GM18867 (cell line): ENCODE data around the gene RPS14.
"Not testable (repeated sequence)": the region's sequence is repeated elsewhere in the genome, so short reads cannot be mapped to it uniquely, and the experiment has no call there.

Experiments used
- ATAC-seq: cut with Tn5 transposase; IDR thresholded peaks from one replicate; pipeline ENCODE4 v1.9.1; 2021; ENCODE audit warnings: mild to moderate bottlenecking, moderate library complexity; ENCODE audit not compliant: unreplicated experiment

Gene RPS14

DNA sequence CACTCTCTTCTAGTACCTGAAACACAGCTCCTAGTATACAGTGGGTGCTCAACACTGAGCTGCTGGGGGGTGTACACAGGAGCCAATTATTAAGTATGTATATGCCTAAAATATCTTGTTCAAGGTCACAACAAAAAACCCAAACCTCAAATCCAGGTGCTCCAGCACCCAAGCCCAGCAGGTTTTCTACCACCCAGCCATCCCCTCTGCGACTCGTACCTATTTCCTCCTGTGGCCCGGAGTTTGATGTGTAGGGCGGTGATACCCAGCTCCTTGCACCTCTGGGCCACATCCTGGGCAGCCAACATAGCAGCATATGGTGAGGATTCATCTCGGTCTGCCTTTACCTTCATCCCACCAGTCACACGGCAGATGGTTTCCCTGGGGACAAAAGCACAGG lies 3.0 kb downstream of the RPS14 start:
- ATAC-seq: no peak

DNA sequence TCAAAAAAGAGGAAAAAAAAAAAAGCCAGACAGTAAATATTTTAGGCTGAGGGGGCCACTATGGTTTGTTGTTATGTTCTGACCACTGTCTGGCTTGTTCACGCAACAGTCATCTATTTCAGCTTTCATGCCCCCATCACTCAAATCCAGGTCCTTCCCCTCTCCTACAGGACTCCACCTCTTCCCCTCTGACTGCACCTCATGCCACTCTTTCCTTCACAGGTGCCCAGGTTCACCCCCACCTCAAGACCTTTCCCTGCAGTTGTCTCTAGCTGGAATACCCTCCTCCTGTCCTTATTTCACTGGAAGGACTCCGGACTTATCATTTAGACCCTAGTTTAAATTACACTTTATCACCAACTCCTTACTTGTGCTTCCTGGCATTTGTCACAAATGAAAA lies 3.5 kb downstream of the RPS14 start:
- ATAC-seq: no peak

DNA sequence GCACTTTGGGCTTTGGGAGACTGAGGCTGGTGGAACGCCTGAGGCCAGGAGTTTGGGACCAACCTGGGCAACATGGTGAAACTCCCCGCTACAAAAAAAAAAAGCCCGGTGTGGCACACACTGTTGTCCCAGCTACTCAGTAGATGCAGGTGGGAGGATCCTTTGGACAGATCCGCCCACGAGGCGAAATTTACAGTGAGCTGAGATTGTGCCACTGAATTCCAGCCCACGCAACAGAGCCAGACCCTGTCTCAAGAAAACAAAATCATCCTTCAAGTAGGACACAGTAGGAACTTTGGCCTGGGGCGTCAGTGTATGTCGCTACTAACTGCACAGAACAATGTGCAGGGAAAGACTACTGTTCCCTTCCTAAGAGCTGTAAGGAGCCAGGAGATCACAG lies 4.8 kb downstream of the RPS14 start:
- ATAC-seq: no peak

DNA sequence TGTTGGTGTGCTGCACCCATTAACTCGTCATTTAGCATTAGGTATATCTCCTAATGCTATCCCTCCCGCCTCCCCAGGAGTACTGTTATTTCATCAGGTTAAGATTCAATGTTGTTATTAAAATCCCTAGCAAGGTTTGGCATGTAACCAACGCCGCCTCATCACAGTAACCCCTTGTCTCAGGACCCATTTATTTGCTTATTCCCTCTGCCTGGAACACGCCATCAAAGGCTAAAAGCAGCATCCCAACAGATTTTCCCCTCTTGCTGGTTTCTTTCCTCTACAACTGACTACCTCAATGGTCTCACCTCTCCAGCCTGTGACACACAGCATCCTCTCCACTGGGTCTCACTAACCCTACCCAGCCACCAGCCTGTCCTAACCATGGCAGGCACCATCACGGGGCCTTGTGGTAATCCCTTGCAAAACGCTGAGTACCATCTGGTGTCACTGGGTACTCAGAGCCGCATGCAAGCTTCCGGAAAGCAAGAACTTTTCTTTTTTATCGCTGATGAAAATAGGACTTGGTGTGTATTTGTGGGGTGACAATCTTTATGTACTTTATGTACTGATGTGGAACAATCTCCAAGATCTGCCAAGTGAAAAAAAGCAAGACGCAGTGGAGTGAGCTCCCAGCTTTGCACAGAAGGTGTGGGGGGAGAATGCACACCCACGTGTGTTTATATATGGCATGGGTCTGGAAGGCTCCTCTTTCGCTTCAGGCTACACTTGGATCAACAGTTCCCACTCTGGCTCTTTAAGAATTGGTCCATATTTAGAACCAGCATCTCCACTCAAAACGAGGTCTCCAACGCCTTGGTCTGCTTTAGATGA lies 6.1 kb downstream of the RPS14 start:
- no peak for ATAC-seq

DNA sequence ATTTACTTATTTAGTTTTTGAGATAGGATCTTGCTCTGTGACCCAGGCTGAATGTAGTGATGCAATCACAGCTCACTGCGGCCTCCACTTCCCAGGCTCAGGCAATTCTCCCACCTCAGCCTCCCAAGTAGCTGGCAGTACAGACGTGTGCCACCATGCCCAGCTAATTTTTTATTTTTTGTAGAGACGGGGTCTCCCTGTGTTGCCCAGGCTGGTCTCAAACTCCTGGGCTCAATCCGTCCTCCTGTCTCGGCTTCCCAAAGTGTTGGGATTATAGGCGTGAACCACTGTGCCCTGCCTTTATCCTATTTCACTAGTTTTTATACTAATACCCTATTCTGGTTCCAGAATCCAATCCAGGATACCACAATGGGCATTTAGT lies 6.8 kb downstream of the RPS14 start:
- ATAC-seq: no peak

- no peak for ATAC-seq
Measured at GRCh38 chr5:150441813-150442698, 7.5 kb downstream of the RPS14 start.

DNA sequence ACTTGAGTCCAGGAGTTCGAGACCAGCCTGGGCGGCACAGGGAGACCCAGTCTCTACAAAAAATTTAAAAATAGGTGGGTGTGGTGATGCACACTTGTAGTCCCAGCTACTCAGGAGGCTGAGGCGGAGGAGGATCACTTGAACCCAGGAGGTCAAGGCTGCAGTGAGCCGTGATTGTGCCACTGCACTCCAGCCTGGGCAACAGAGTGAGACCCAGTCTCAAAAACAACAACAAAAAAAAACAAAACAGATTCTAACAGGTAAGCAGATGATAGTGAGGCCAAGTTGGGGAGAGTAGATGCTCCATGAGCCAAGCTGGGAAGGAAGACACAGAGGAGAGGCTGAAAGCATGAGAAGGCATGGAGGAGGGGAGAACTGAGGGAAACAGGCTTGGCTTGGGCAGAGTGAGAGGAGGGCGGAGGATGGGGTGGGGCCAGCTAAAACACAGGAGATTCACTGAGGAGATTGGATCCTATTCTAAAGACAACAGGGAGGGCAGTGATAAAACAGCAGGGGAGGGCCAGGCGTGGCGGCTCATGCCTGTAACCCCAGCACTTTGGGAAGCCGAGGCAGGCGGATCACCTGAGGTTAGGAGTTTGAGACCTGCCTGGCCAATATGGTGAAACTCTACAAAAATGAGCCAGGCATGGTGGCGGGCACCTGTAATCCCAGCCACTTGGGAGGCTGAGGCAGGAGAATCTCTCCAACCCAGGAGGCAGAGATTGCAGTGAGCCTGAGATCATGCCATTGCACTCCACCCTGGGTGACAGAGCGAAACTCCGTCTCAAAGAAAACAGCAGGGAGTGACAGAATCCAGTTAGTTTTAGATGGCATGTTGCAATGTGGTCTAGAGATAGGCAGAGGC lies 8.4 kb downstream of the RPS14 start:
- no peak for ATAC-seq

GRCh38 chr5:150438873-150439546 lies 10.5 kb downstream of the RPS14 start:
- ATAC-seq: no peak

GRCh38 chr5:150436141-150436680 lies 13.3 kb downstream of the RPS14 start:
- ATAC-seq: peak; percentile 94

DNA sequence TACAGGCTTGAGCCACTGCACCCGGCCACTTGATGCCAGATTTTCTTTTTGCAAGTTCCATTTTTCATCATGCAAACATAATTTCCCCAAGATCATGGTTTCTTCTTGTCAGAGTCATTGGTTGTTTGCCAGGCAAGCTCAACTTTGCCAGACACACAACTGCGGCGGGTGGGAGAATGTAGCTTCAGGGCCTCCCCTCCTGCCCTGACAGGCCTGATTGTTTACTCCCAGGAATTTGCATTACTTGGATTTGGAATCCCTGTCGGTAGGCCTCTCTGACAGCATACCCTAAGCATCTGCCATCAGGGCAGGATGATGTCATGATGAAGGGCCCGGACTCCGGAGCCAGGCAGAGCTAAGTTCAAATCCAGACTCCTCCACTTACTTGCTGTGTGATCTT lies 15.1 kb downstream of the RPS14 start:
- no peak for ATAC-seq

DNA sequence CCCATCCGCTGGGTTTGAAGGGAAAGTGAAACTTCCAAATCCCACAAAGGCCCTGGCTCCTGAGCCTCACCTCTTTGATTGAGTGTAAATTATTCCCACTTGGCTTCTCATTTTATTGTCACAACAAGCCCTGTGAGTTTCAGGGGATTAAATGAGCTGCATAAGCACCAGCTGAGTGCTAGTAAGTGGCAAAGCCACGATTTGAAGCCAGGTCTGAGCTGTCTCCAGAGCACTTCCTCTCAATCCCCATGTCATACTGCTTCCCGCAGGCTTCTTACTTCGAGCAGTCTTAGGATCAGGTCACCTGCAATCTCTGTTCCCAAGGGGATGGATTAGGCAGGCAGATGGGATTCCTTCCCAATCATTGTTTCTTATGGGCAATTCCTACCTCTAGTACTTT lies 18.0 kb downstream of the RPS14 start:
- no peak for ATAC-seq

GRCh38 chr5:150431048-150431447 lies 18.5 kb downstream of the RPS14 start:
- ATAC-seq: no peak

DNA sequence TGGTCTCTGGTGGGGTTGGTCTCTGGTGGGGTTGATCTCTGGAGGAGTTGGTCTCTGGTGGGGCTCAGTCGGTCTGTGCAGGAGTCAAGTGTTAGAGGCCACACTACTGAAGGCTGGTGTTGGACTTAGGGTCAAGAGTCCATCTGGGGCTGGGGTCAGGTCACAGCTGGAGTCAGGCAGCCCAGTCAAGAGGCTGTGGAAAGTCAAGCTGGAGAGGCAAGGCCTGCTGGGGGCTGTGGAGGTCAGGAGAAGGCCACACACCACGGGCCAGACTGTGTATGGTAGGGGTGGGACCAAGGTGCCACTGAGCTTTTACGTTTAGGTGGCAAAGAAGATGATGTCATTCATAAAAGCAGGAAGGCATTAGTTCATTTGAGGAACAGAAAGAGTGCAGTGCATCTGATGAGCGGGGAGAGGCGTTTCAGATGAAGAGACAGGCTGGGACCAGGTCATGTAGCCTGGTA lies 20.1 kb downstream of the RPS14 start:
- peak; percentile 79 for ATAC-seq

DNA sequence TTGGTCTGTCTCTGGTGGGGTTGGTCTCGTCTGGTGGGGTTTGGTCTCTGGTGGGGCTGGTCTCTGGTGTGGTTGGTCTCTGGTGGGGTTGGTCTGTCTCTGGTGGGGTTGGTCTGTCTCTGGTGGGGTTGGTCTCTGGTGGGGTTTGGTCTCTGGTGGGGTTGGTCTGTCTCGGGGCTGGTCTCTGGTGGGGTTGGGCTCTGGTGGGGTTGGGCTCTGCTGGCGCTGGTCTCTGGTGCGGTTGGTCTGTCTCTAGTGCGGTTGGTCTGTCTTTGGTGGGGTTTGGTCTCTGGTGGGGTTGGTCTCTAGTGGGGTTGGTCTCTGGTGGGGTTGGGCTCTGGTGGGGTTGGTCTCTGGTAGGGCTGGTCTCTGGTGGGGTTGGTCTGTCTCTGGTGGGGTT lies 20.6 kb downstream of the RPS14 start:
- no peak for ATAC-seq

- ATAC-seq: no peak
Measured at GRCh38 chr5:150428106-150428876, 21.2 kb downstream of the RPS14 start.

DNA sequence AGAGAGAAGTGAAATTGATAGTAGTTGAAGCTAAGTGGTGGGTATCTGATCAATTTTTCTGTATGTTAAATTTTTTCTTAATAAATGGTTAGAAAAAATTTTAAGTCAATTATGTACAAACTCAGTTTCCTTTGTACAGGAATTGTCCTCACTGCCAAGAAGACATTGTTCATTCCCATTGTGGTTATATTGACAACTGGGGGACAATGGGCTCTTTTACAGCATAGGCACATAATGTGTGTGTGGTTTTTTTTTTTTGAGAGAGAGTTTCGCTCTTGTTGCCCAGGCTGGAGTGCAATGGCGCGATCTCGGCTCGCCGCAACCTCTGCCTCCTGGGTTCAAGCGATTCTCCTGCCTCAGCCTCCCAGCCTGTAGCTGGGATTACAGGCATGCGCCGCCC lies 23.4 kb downstream of the RPS14 start:
- ATAC-seq: not testable (repeated sequence)

- no peak for ATAC-seq
Measured at GRCh38 chr5:150422758-150423157, 26.8 kb downstream of the RPS14 start.

- no peak for ATAC-seq
Measured at GRCh38 chr5:150422075-150422474, 27.5 kb downstream of the RPS14 start.

GRCh38 chr5:150419630-150420270 lies 29.8 kb downstream of the RPS14 start:
- peak; percentile 76 for ATAC-seq
